Brain microvascular endothelial cell (primary cell): ENCODE results near the gene LACRT.
"Not testable (repeated sequence)": the region's sequence is repeated elsewhere in the genome, so short reads cannot be mapped to it uniquely, and the experiment has no call there.

Experiments
- DNase-seq: peaks from one replicate; pipeline ENCODE4 v3.0.0-alpha.2; 2020
- H3K27ac ChIP-seq: fragments of 250-450 bp; sonication (Bioruptor Pico); 2 replicates; pipeline ENCODE4 v1.5.1; 2020; ENCODE audit warnings: mild to moderate bottlenecking, moderate library complexity
- H3K27me3 ChIP-seq: fragments of 250-450 bp; sonication (Bioruptor Pico); replicated peaks from 2 replicates; pipeline ENCODE4 v1.5.1; 2020; ENCODE audit warnings: mild to moderate bottlenecking
- H3K36me3 ChIP-seq: fragments of 250-450 bp; sonication (Bioruptor Pico); replicated peaks from 2 replicates; pipeline ENCODE4 v1.5.1; 2020; ENCODE audit warnings: mild to moderate bottlenecking
- H3K4me3 ChIP-seq: 2 replicates; pipeline ENCODE4 v1.5.1; 2011; ENCODE audit warnings: low read depth, mild to moderate bottlenecking, control low read depth, low read length, moderate library complexity
- CTCF ChIP-seq: IDR thresholded peaks from 2 replicates; pipeline ENCODE4 v1.5.1; 2011; ENCODE audit warnings: low read depth, mild to moderate bottlenecking, moderate library complexity, low read length, control low read depth, inconsistent platforms; ENCODE audit errors: missing control alignments
- in situ Hi-C: cut with HindIII; loops from 2 replicates; pipeline ENCODE4 v1.10.0; 2017; ENCODE audit warnings: low sequenced_read_pairs, low pct_ligation_motif_present

Gene LACRT

GRCh38 chr12:54666008-54666407, 31.3 kb upstream of the LACRT start:
- in situ Hi-C loops: no loop called here
- H3K4me3 ChIP-seq: no peak overlapping the region
- no peak for DNase-seq
- TF ChIP-seq CTCF: no peak
- no peak overlapping the region for H3K27ac ChIP-seq
- H3K27me3 ChIP-seq: no peaks in the 10 kb centered on the region
- H3K36me3 ChIP-seq: no peaks in the 10 kb centered on the region

- in situ Hi-C loops, H3K27me3 ChIP-seq, H3K36me3 ChIP-seq: not testable (repeated sequence)
These were observed 30.4 kb upstream of the LACRT start for GRCh38 chr12:54665022-54665635.

GRCh38 chr12:54663603-54664002, 28.9 kb upstream of the LACRT start:
- Histone ChIP-seq H3K36me3 (no peaks in the 10 kb centered on the region), H3K27me3 (no peaks in the 10 kb centered on the region), H3K4me3 (no peak overlapping the region), H3K27ac (no peak overlapping the region)
- in situ Hi-C loops: no loop called here
- TF ChIP-seq CTCF: no peak
- no peak for DNase-seq

More at GRCh38 chr12:54665022-54665635, 30.4 kb upstream of the LACRT start:
- H3K27ac ChIP-seq, DNase-seq, H3K4me3 ChIP-seq: not testable (repeated sequence)

- H3K27ac ChIP-seq: no peak overlapping the region
- no peaks in the 10 kb centered on the region for H3K27me3 ChIP-seq
- no peak for DNase-seq
- in situ Hi-C loops: no loop called here
- no peak for TF ChIP-seq CTCF
- no peak overlapping the region for H3K4me3 ChIP-seq
- no peaks in the 10 kb centered on the region for H3K36me3 ChIP-seq
These were observed 27.3 kb upstream of the LACRT start for GRCh38 chr12:54662026-54662425.

GRCh38 chr12:54661048-54661447, 26.4 kb upstream of the LACRT start:
- Histone ChIP-seq H3K27ac (no peak overlapping the region), H3K4me3 (no peak overlapping the region), H3K36me3 (no peaks in the 10 kb centered on the region), H3K27me3 (no peaks in the 10 kb centered on the region)
- in situ Hi-C loops: no loop called here
- no peak for DNase-seq
- no peak for TF ChIP-seq CTCF

- no peak for DNase-seq
- H3K36me3 ChIP-seq: no peaks in the 10 kb centered on the region
- in situ Hi-C loops: no loop called here
- H3K27ac ChIP-seq: no peak overlapping the region
- H3K27me3 ChIP-seq: no peaks in the 10 kb centered on the region
- TF ChIP-seq CTCF: no peak
- H3K4me3 ChIP-seq: no peak overlapping the region
These were observed 25.7 kb upstream of the LACRT start for GRCh38 chr12:54660320-54660962.
